ENCODE measurements around the gene PGAP3.
"Not testable (repeated sequence)": the region's sequence is repeated elsewhere in the genome, so short reads cannot be mapped to it uniquely, and the experiment has no call there.

DNA sequence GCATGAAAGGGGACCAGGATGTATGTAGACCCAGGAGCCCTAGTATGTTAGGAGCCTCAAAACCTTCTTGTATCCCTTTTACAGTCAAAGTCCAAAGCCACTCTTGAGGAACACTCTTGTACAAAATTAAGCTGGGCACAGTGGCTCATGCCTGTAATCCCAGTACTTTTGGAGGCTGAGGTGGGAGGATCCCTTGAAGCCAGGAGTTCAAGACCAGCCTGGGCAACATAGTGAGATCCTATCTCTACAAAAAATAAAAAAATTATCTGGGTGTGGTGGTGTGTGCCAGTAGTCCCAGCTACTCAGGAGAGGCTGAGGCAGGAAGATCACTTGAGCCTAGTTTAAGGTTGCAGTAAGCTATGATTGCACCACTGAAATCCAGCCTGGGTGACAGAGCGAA is 38.1 kb upstream of the PGAP3 start:
- TF ChIP-seq, protein P1, sequence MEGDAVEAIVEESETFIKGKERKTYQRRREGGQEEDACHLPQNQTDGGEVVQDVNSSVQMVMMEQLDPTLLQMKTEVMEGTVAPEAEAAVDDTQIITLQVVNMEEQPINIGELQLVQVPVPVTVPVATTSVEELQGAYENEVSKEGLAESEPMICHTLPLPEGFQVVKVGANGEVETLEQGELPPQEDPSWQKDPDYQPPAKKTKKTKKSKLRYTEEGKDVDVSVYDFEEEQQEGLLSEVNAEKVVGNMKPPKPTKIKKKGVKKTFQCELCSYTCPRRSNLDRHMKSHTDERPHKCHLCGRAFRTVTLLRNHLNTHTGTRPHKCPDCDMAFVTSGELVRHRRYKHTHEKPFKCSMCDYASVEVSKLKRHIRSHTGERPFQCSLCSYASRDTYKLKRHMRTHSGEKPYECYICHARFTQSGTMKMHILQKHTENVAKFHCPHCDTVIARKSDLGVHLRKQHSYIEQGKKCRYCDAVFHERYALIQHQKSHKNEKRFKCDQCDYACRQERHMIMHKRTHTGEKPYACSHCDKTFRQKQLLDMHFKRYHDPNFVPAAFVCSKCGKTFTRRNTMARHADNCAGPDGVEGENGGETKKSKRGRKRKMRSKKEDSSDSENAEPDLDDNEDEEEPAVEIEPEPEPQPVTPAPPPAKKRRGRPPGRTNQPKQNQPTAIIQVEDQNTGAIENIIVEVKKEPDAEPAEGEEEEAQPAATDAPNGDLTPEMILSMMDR (IDR thresholded peaks at IDR 0.05; ENCODE audit: insufficient read depth, low read depth, low read length) = not testable (repeated sequence)
- not testable (repeated sequence) for TF ChIP-seq EZH2 (IDR thresholded peaks at IDR 0.05; ENCODE audit: insufficient read depth, low read length)
